ENCODE measurements around the gene EPHB1. TPM values are rescaled to one million over a fixed set of nuclear protein-coding genes. Genes with fewer than 3 reads are reported as not detected.

EPHB1 gene
- total RNA-seq, 3 donors from 2014 or later, result 0.31 to 6.9 (median 0.64) TPM

DNA sequence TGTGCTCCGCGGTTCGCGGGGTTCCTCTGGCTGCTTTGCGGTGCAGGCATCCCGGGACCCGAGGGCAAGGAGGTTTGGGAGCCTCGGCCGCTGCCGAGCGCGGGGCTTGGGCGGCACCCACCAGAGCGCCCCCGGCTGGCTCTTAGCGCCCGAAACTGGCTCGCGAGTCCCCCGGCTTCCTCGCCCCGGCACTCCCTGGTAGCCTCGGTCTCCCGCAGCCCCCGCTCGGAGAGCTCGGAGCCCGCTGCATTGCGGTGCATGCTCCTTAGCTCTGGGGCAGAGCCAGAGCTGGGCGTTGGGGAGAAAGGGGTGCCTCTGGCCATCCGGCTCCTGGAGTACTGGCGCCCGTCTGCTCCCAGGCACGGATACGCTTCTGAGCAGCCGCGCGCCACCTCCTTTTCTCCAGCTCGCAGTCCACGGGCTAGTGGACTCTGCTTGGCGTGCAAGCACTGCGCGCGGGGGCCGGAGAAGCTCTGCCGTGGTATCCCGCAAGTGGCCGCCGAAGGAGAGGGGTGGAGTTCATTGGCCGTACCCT, 753 bp downstream of the EPHB1 start:
- Histone ChIP-seq H3K4me3 (no peak overlapping the region), H3K4me1 (ENCODE audit: low read depth) (peaks cover 13% of the 10 kb centered on the region), H3K36me3 (ENCODE audit: low read depth) (no peaks in the 10 kb centered on the region), H3K9me3 (no peaks in the 10 kb centered on the region)
- DNase-seq, result no peak
- TF ChIP-seq, protein P1, sequence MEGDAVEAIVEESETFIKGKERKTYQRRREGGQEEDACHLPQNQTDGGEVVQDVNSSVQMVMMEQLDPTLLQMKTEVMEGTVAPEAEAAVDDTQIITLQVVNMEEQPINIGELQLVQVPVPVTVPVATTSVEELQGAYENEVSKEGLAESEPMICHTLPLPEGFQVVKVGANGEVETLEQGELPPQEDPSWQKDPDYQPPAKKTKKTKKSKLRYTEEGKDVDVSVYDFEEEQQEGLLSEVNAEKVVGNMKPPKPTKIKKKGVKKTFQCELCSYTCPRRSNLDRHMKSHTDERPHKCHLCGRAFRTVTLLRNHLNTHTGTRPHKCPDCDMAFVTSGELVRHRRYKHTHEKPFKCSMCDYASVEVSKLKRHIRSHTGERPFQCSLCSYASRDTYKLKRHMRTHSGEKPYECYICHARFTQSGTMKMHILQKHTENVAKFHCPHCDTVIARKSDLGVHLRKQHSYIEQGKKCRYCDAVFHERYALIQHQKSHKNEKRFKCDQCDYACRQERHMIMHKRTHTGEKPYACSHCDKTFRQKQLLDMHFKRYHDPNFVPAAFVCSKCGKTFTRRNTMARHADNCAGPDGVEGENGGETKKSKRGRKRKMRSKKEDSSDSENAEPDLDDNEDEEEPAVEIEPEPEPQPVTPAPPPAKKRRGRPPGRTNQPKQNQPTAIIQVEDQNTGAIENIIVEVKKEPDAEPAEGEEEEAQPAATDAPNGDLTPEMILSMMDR (IDR thresholded peaks at IDR 0.05), result no peak
- intact Hi-C loops (cut with DNase I, micrococcal nuclease), result loop anchor here in 1 of 2 donors (10.0 kb wide), 1 partner anchor 1099 kb away; no protein-coding TSS in a partner anchor
- no peak for ATAC-seq

DNA sequence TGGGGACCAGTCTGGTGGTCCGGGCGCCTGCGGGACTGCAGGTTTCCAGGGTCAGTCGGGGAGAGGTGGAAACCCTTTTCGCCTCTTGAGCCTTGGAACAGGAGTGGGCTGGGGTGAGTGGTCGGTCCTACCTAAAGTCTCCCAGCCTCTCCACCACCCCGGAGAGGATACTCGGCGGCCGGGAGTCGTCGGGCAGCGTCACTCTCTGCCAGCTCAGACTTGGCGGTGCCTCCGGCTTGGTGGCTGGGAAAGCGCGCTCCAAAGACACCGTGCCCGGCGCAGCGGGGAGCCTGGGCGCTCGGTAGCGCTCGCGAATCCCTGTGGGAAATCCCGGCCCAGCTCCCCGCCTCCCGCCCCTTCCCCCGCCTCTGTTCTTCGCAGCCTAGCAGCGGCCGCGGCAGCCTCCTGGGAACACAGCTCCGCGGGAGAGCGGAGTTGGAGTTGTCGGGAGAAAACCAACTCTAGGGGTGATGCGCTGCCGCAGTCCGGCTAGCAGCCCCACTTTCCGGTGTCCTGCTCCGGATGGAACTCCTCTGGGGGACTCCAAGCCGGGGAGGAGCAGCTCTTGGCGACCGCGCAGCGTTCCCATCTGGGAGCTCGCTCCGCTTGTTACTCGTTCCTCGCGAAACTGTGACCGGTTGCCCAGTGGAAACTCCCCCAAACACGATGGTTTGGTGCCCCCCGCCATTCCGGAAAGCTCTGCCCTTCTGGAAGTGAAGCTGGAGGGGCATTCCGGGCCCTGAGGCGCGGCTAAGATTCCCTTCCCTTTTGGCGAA, 1.4 kb downstream of the EPHB1 start:
- ATAC-seq, result no peak
- intact Hi-C loops (cut with DNase I, micrococcal nuclease), result loop anchor here in 1 of 2 donors (10.0 kb wide), 1 partner anchor 1098 kb away; no protein-coding TSS in a partner anchor
- peaks cover 13% of the 10 kb centered on the region for H3K4me1 ChIP-seq (ENCODE audit: low read depth)

DNA sequence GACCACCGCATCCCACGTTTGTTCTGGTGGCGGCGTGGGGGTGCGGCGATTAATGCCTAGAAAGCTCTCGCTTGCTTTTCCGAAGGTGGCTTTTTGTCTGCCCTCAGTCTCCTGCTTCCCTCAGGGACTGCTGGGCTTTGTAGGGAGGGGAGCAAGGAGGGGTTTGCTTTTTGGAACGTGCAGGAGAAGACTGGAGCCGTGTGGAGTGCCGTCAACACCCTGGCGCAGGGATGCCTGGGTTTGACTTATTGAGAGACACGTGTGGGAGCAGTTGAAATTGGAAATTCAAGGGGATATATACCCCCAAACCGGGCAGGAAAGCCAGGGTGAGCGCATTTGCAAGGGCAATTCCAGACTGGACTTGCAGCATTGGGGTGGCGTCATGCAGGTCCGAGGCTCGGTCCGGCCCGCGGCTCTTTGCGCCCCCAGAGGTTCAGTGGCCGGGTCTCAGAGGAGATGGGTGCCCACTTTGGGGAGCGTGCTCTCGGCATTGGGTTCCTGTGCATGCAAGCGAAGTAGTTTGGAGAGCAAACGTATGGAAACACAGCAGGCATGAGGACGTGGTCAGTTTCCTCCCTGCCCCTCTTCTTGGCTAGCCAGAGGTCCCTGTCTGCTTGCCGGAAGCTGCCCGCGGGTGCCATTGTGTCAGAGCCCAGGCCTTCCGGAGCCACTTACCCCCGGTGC, 2.1 kb downstream of the EPHB1 start:
- peaks cover 13% of the 10 kb centered on the region for H3K4me1 ChIP-seq (ENCODE audit: low read depth)
- H3K4me3 ChIP-seq, result no peak overlapping the region
- TF ChIP-seq, protein P1 (IDR thresholded peaks at IDR 0.05), result no peak
- no peaks in the 10 kb centered on the region for H3K36me3 ChIP-seq (ENCODE audit: low read depth)
- intact Hi-C loops (cut with DNase I, micrococcal nuclease), result loop anchor here in 1 of 2 donors (10.0 kb wide), 1 partner anchor 1098 kb away; no protein-coding TSS in a partner anchor
- ATAC-seq (no peak), DNase-seq (no peak)
- H3K9me3 ChIP-seq, result no peaks in the 10 kb centered on the region

More for the DNA sequence above, 1.4 kb downstream of the EPHB1 start:
- DNase-seq, result no peak
- TF ChIP-seq, protein P1 (IDR thresholded peaks at IDR 0.05), result no peak
- Histone ChIP-seq H3K4me3 (no peak overlapping the region), H3K36me3 (ENCODE audit: low read depth) (no peaks in the 10 kb centered on the region), H3K9me3 (no peaks in the 10 kb centered on the region)

DNA sequence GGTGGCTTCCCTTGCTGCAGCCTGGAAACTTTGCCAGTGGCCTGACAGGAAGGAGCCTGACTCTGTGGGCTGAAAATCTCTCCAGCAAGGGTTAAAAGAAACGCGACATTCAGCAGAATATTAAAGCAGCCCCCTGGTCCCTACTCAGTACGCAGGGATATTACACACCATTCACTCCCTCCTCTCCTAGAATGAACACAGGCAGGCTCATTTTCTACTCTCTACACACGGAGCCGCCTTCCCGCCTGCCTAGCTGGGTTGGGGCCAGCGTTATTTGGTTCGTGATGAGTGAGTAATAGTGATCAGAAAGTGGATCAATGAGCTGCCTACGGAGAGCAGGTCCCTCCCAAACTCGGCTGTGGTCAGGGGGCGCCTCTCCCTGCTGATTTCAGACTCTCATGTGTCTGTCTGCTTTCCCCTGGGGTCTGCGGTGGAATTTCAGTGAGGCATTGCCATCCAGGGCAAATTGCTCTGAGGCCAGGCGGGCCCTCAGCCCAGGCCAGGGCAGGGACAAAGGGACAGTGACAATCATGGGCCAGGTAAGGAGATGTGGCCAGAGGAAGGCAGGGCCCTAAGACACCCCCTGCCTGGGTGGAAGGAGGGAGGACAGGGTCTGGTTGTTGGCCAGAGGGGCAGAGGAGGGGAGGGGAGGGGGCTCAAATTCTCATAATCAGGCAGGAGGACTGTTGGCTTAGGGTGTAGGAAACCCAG, 2.8 kb downstream of the EPHB1 start:
- DNase-seq (no peak), ATAC-seq (no peak)
- H3K36me3 ChIP-seq (ENCODE audit: low read depth), result no peaks in the 10 kb centered on the region
- TF ChIP-seq, protein P1 (IDR thresholded peaks at IDR 0.05), result no peak
- no peak overlapping the region for H3K4me3 ChIP-seq
- peaks cover 13% of the 10 kb centered on the region for H3K4me1 ChIP-seq (ENCODE audit: low read depth)
- H3K9me3 ChIP-seq, result no peaks in the 10 kb centered on the region
- intact Hi-C loops (cut with DNase I, micrococcal nuclease), result loop anchor here in 1 of 2 donors (10.0 kb wide), 1 partner anchor 1097 kb away; no protein-coding TSS in a partner anchor

DNA sequence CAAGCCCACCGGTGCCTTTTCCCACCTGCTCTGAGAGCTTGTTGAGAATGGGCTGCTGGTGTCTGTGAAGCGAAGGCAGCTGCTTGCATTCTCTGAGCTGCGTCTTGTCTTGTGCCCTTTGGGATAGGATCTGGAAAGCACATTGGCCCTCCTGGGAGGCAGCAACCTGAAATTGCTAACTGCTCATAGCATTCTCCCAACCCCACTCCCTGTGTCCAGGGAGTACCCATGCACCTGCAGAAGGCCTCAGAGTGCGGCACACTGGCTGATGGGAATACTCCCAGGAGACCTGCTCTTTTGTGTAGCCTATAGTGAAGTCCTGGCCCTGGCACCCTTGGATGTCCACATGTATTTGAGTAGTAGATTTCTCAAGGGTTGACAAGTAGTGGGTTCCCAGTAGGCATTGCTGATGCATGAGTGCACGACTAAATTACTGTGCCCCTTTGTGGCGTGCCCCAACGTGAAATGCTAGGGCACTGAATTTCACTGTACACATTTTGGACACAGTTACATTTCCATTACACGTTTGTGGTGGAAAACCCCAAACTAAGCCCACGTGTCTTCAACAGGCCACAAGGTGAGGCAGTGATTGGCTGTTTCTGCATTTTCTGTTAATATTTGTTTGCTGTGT, 3.7 kb downstream of the EPHB1 start:
- DNase-seq (no peak), ATAC-seq (no peak)
- Histone ChIP-seq H3K36me3 (ENCODE audit: low read depth) (no peaks in the 10 kb centered on the region), H3K4me1 (ENCODE audit: low read depth) (peaks cover 13% of the 10 kb centered on the region), H3K4me3 (no peak overlapping the region), H3K9me3 (no peaks in the 10 kb centered on the region)
- TF ChIP-seq, protein P1 (IDR thresholded peaks at IDR 0.05), result no peak
- intact Hi-C loops (cut with DNase I, micrococcal nuclease), result loop anchor here in 1 of 2 donors (10.0 kb wide), 1 partner anchor 1096 kb away; no protein-coding TSS in a partner anchor
